SK-N-SH (cell line): Measurements from ENCODE around the gene MBNL1.

ENCODE experiments used
- CTCF ChIP-seq: fragments of 200-600 bp; sonication (generic); IDR thresholded peaks from 2 replicates; pipeline ENCODE4 v1.6.1; 2017; ENCODE audit warnings: antibody characterized with exemption, mild to moderate bottlenecking, moderate library complexity
- ELF1 ChIP-seq: IDR thresholded peaks from 2 replicates; pipeline ENCODE4 v1.4.0; 2012
- EZH2phosphoT487 ChIP-seq: fragments of 200-600 bp; sonication (generic); IDR thresholded peaks from 2 replicates; pipeline ENCODE4 v1.6.1; 2017; ENCODE audit warnings: low read depth, mixed run types, mild to moderate bottlenecking, antibody characterized with exemption, moderate library complexity, borderline replicate concordance
- FOXJ3 ChIP-seq: sonication (generic); formaldehyde crosslinking; IDR thresholded peaks from 2 replicates; pipeline ENCODE4 v1.5.1; 2020; ENCODE audit warnings: mild to moderate bottlenecking, missing genetic modification reagents
- GATA2 ChIP-seq: sonication (generic); formaldehyde crosslinking; IDR thresholded peaks from 2 replicates; pipeline ENCODE4 v1.5.0; 2020; ENCODE audit warnings: mild to moderate bottlenecking, missing genetic modification reagents
- MAX ChIP-seq: IDR thresholded peaks from 2 replicates; pipeline ENCODE4 v1.4.0; 2012; ENCODE audit warnings: low read depth
- POLR2AphosphoS5 ChIP-seq: IDR thresholded peaks from 2 replicates; pipeline ENCODE4 v1.6.1; 2012; ENCODE audit warnings: low read depth, low read length
- REST ChIP-seq: IDR thresholded peaks from 2 replicates; pipeline ENCODE4 v1.6.1; 2012; ENCODE audit warnings: mild to moderate bottlenecking, low read depth, low read length, moderate library complexity
- RFX5 ChIP-seq: IDR thresholded peaks from 2 replicates; pipeline ENCODE4 v1.6.1; 2012; ENCODE audit warnings: mild to moderate bottlenecking, improper control_type of control experiment, low read length
- RXRA ChIP-seq: IDR thresholded peaks from 2 replicates; pipeline ENCODE4 v1.4.0; 2012; ENCODE audit warnings: low read depth, mild to moderate bottlenecking, borderline replicate concordance
- SMC3 ChIP-seq: IDR thresholded peaks from 2 replicates; pipeline ENCODE4 v1.6.1; 2012; ENCODE audit warnings: low read depth, low read length, improper control_type of control experiment
- USF2 ChIP-seq: fragments of 150-350 bp; IDR thresholded peaks from 2 replicates; pipeline ENCODE4 v1.6.1; 2017; ENCODE audit warnings: antibody characterized with exemption, low read length, low read depth, borderline replicate concordance
- YY1 ChIP-seq: IDR thresholded peaks from 2 replicates; pipeline ENCODE4 v1.4.0; 2012; ENCODE audit warnings: low read depth, mild to moderate bottlenecking

GRCh38 chr3:152219769-152220255 is 48.9 kb upstream of the MBNL1 start:
- no peak for TF ChIP-seq EZH2phosphoT487
- no peak for TF ChIP-seq REST
- TF ChIP-seq RFX5, result no peak
- no peak for TF ChIP-seq SMC3
- no peak for TF ChIP-seq CTCF
- no peak for TF ChIP-seq ELF1
- TF ChIP-seq GATA2 (CRISPR knock-in tag), result no peak
- TF ChIP-seq MAX, result no peak
- no peak for TF ChIP-seq RXRA
- TF ChIP-seq POLR2AphosphoS5, result no peak
- TF ChIP-seq YY1, result no peak
- TF ChIP-seq USF2, result no peak
- no peak for TF ChIP-seq FOXJ3 (CRISPR knock-in tag)
